Ishikawa (cell line): Measurements from ENCODE around the gene ATP11A.

Experiments
- CEBPB ChIP-seq: IDR thresholded peaks from 2 replicates; pipeline ENCODE4 v1.6.1; 2012
- CREB1 ChIP-seq: IDR thresholded peaks from 2 replicates; pipeline ENCODE4 v1.6.1; 2012; ENCODE audit warnings: low read depth
- EGR1 ChIP-seq: IDR thresholded peaks from 2 replicates; pipeline ENCODE4 v1.6.1; 2012
- EP300 ChIP-seq: IDR thresholded peaks from 2 replicates; pipeline ENCODE4 v1.6.1; 2012; ENCODE audit warnings: borderline replicate concordance
- FOXM1 ChIP-seq: IDR thresholded peaks from 2 replicates; pipeline ENCODE4 v1.6.1; 2012; ENCODE audit warnings: low read depth, borderline replicate concordance
- MAX ChIP-seq: IDR thresholded peaks from 2 replicates; pipeline ENCODE4 v1.6.1; 2012
- NFIC ChIP-seq: IDR thresholded peaks from 2 replicates; pipeline ENCODE4 v1.6.1; 2012
- RAD21 ChIP-seq: IDR thresholded peaks from 2 replicates; pipeline ENCODE4 v1.6.1; 2012; ENCODE audit warnings: low read depth
- REST ChIP-seq: IDR thresholded peaks from 2 replicates; pipeline ENCODE4 v1.6.1; 2012; ENCODE audit warnings: low read depth, mild to moderate bottlenecking
- TAF1 ChIP-seq: IDR thresholded peaks from 2 replicates; pipeline ENCODE4 v1.6.1; 2012; ENCODE audit warnings: low read depth, mild to moderate bottlenecking
- TCF12 ChIP-seq: IDR thresholded peaks from 2 replicates; pipeline ENCODE4 v1.6.1; 2012; ENCODE audit warnings: low read depth
- TEAD4 ChIP-seq: IDR thresholded peaks from 2 replicates; pipeline ENCODE4 v1.6.1; 2012
- USF1 ChIP-seq: IDR thresholded peaks from 2 replicates; pipeline ENCODE4 v1.6.1; 2012
- YY1 ChIP-seq: IDR thresholded peaks from 2 replicates; pipeline ENCODE4 v1.6.1; 2012; ENCODE audit warnings: low read depth
- ZBTB7A ChIP-seq: IDR thresholded peaks from 2 replicates; pipeline ENCODE4 v1.6.1; 2012; ENCODE audit warnings: low read depth

The ATP11A gene

GRCh38 chr13:112868308-112868707, 178.5 kb downstream of the ATP11A start:
- TF ChIP-seq TEAD4 (no peak), EP300 (no peak)

- TF ChIP-seq RAD21 (no peak), YY1 (no peak)
Measured at GRCh38 chr13:112869202-112870050, 179.6 kb downstream of the ATP11A start.

- no peak for TF ChIP-seq MAX
- TF ChIP-seq EGR1 = no peak
- TF ChIP-seq TAF1 = no peak
- TF ChIP-seq CEBPB = no peak
- no peak for TF ChIP-seq RAD21
- TF ChIP-seq CREB1 = no peak
- TF ChIP-seq NFIC = no peak
- TF ChIP-seq YY1 = no peak
- no peak for TF ChIP-seq EP300
- TF ChIP-seq REST = no peak
- no peak for TF ChIP-seq TEAD4
- TF ChIP-seq USF1 = no peak
- no peak for TF ChIP-seq TCF12
- TF ChIP-seq FOXM1 = no peak
Measured at GRCh38 chr13:112870051-112870331, 180.2 kb downstream of the ATP11A start.

GRCh38 chr13:112870737-112871287, 181.0 kb downstream of the ATP11A start:
- no peak for TF ChIP-seq CREB1
- no peak for TF ChIP-seq ZBTB7A
- TF ChIP-seq NFIC = no peak
- TF ChIP-seq REST = no peak
- no peak for TF ChIP-seq FOXM1
- TF ChIP-seq USF1 = no peak
- TF ChIP-seq TEAD4 = no peak
- TF ChIP-seq CEBPB = no peak
- no peak for TF ChIP-seq EGR1
- TF ChIP-seq TCF12 = no peak
- no peak for TF ChIP-seq MAX

- TF ChIP-seq CREB1 = no peak
- TF ChIP-seq FOXM1 = no peak
Measured at GRCh38 chr13:112871742-112872141, 181.9 kb downstream of the ATP11A start.

- TF ChIP-seq RAD21 (peak; percentile 93), ZBTB7A (no peak)
Measured at GRCh38 chr13:112873851-112874750, 184.3 kb downstream of the ATP11A start.
